H9 (cell line): ENCODE measurements around the gene MAPK12. TPM values are rescaled to one million over a fixed set of nuclear protein-coding genes. Genes with fewer than 3 reads are reported as not detected.

Source experiments
- DNase-seq: peaks from one replicate; pipeline ENCODE4 v3.0.0-alpha.2; 2017
- H2AFZ ChIP-seq: one replicate; pipeline ENCODE4 v1.6.1; 2013; ENCODE audit warnings: mild to moderate bottlenecking, low read length, control low read depth, moderate library complexity
- H2AK5ac ChIP-seq: 2 replicates; pipeline ENCODE4 v1.6.1; 2013; ENCODE audit warnings: low read length, control low read depth, mixed read lengths; ENCODE audit not compliant: insufficient read length
- H2BK120ac ChIP-seq: one replicate; pipeline ENCODE4 v1.6.1; 2013; ENCODE audit warnings: low read depth, mild to moderate bottlenecking, low read length, control low read depth, inconsistent platforms; ENCODE audit not compliant: poor library complexity, severe bottlenecking
- H2BK12ac ChIP-seq: 2 replicates; pipeline ENCODE4 v1.6.1; 2013; ENCODE audit warnings: low read length, control low read depth, mixed read lengths, low read depth; ENCODE audit not compliant: insufficient read length
- H2BK15ac ChIP-seq: 2 replicates; pipeline ENCODE4 v1.6.1; 2013; ENCODE audit warnings: low read depth, low read length, control low read depth
- H2BK20ac ChIP-seq: one replicate; pipeline ENCODE4 v1.6.1; 2013; ENCODE audit warnings: low read depth, mild to moderate bottlenecking, low read length, control low read depth, inconsistent platforms; ENCODE audit not compliant: poor library complexity, severe bottlenecking
- H2BK5ac ChIP-seq: 2 replicates; pipeline ENCODE4 v1.6.1; 2013; ENCODE audit warnings: low read length, control low read depth, mixed read lengths; ENCODE audit not compliant: insufficient read length
- H3K14ac ChIP-seq: 2 replicates; pipeline ENCODE4 v1.6.1; 2013; ENCODE audit warnings: low read length, control low read depth; ENCODE audit not compliant: insufficient read depth
- H3K18ac ChIP-seq: 2 replicates; pipeline ENCODE4 v1.6.1; 2013; ENCODE audit warnings: low read depth, mild to moderate bottlenecking, mixed read lengths, low read length, control low read depth; ENCODE audit not compliant: insufficient read length
- H3K23ac ChIP-seq: 2 replicates; pipeline ENCODE4 v1.6.1; 2013; ENCODE audit warnings: low read length, control low read depth, mixed read lengths, low read depth; ENCODE audit not compliant: insufficient read length
- H3K23me2 ChIP-seq: 2 replicates; pipeline ENCODE4 v1.6.1; 2013; ENCODE audit warnings: low read depth, mild to moderate bottlenecking, mixed read lengths, low read length, control low read depth; ENCODE audit not compliant: insufficient read length, poor library complexity, severe bottlenecking
- H3K27ac ChIP-seq: 2 replicates; pipeline ENCODE4 v1.5.1; 2013; ENCODE audit warnings: low read length, control low read depth, mixed read lengths, low read depth; ENCODE audit not compliant: insufficient read length
- H3K27me3 ChIP-seq: 2 replicates; pipeline ENCODE4 v1.6.1; 2013; ENCODE audit warnings: low read length, control low read depth, inconsistent platforms; ENCODE audit not compliant: insufficient read depth
- H3K4ac ChIP-seq: 2 replicates; pipeline ENCODE4 v1.6.1; 2013; ENCODE audit warnings: low read depth, mild to moderate bottlenecking, control low read depth, inconsistent platforms, low read length, moderate library complexity
- H3K4me1 ChIP-seq: 2 replicates; pipeline ENCODE4 v1.6.1; 2013; ENCODE audit warnings: low read length, control low read depth, inconsistent platforms; ENCODE audit not compliant: insufficient read depth
- H3K4me2 ChIP-seq: 2 replicates; pipeline ENCODE4 v1.6.1; 2013; ENCODE audit warnings: low read length, control low read depth, mixed read lengths; ENCODE audit not compliant: insufficient read length, insufficient read depth
- H3K56ac ChIP-seq: 2 replicates; pipeline ENCODE4 v1.6.1; 2013; ENCODE audit warnings: low read depth, mild to moderate bottlenecking, mixed read lengths, low read length, control low read depth; ENCODE audit not compliant: insufficient read length
- H3K79me1 ChIP-seq: 2 replicates; pipeline ENCODE4 v1.6.1; 2013; ENCODE audit warnings: low read depth, mild to moderate bottlenecking, moderate library complexity, low read length, control low read depth, inconsistent platforms; ENCODE audit not compliant: insufficient read depth, poor library complexity, severe bottlenecking
- H3K79me2 ChIP-seq: 2 replicates; pipeline ENCODE4 v1.6.1; 2013; ENCODE audit warnings: low read length, control low read depth, inconsistent platforms; ENCODE audit not compliant: insufficient read depth
- H3K9ac ChIP-seq: 2 replicates; pipeline ENCODE4 v1.6.1; 2013; ENCODE audit warnings: low read length, control low read depth, mixed read lengths; ENCODE audit not compliant: insufficient read length; ENCODE audit errors: extremely low read depth
- H3K9me3 ChIP-seq: one replicate; pipeline ENCODE4 v1.6.1; 2013; ENCODE audit warnings: low read depth, low read length, inconsistent platforms; ENCODE audit not compliant: control insufficient read depth
- H3T11ph ChIP-seq: one replicate; pipeline ENCODE4 v1.6.1; 2013; ENCODE audit warnings: mild to moderate bottlenecking, low read length, control low read depth, inconsistent platforms
- H4K20me1 ChIP-seq: one replicate; pipeline ENCODE4 v1.6.1; 2013; ENCODE audit not compliant: control insufficient read depth, insufficient read length, insufficient read depth
- H4K5ac ChIP-seq: 2 replicates; pipeline ENCODE4 v1.6.1; 2013; ENCODE audit warnings: low read depth, mild to moderate bottlenecking, mixed read lengths, low read length, control low read depth; ENCODE audit not compliant: insufficient read length
- H4K8ac ChIP-seq: replicated peaks from 2 replicates; pipeline ENCODE4 v1.6.1; 2013; ENCODE audit warnings: low read length, control low read depth, mixed read lengths, low read depth; ENCODE audit not compliant: insufficient read length
- H4K91ac ChIP-seq: 2 replicates; pipeline ENCODE4 v1.6.1; 2013; ENCODE audit warnings: low read depth, mild to moderate bottlenecking, moderate library complexity, mixed read lengths, low read length, control low read depth; ENCODE audit not compliant: insufficient read length
- H3K27ac Mint-ChIP-seq, 3 experiments: 2 replicates in 2 of 3; 3 replicates in 1 of 3; pipeline ENCODE4 v1.8.0; 2020 to 2021; ENCODE audit warnings: mixed read lengths in 3 of 3, mild to moderate bottlenecking in 1 of 3, moderate library complexity in 1 of 3
- H3K27me3 Mint-ChIP-seq: 2 replicates; pipeline ENCODE4 v1.8.0; 2021; ENCODE audit warnings: low read depth, mild to moderate bottlenecking, moderate library complexity, mixed read lengths
- H3K36me3 Mint-ChIP-seq, 3 experiments: 2 replicates in 2 of 3; 3 replicates in 1 of 3; pipeline ENCODE4 v1.8.0; 2020 to 2021; ENCODE audit warnings: low read depth in 3 of 3, mixed read lengths in 3 of 3; ENCODE audit not compliant: insufficient read depth in 1 of 3
- H3K4me1 Mint-ChIP-seq, 2 experiments: 2 replicates each; pipeline ENCODE4 v1.8.0; 2020; ENCODE audit warnings: mixed read lengths in 2 of 2
- H3K4me3 Mint-ChIP-seq, 2 experiments: 2 replicates in 1 of 2; 3 replicates in 1 of 2; pipeline ENCODE4 v1.8.0; 2020 to 2021; ENCODE audit warnings: mild to moderate bottlenecking in 2 of 2, mixed read lengths in 2 of 2, moderate library complexity in 1 of 2
- H3K9me3 Mint-ChIP-seq, 2 experiments: 2 replicates in 1 of 2; 3 replicates in 1 of 2; pipeline ENCODE4 v1.8.0; 2020; ENCODE audit warnings: mild to moderate bottlenecking in 2 of 2, mixed read lengths in 2 of 2, moderate library complexity in 1 of 2
- CTCF ChIP-seq: fragments of 200-600 bp; sonication (generic); conservative IDR thresholded peaks from 3 replicates; pipeline ENCODE4 v1.8.0; 2021; ENCODE audit warnings: antibody characterized with exemption, mild to moderate bottlenecking
- WGBS: extraction: QIAGEN DNeasy Blood & Tissue Kit; methylation state at CpG from one replicate; pipeline ENCODE4 v1.1.7; 2013; ENCODE audit warnings: missing lambda C conversion rate, low lambda C conversion rate, mixed read lengths; ENCODE audit not compliant: insufficient read length; ENCODE audit errors: extremely low coverage; 5-methylcytosine and 5-hydroxymethylcytosine counted together
- total RNA-seq: library from RNA; stranded (reverse); gene quantifications from 2 replicates; pipeline ENCODE4 v1.2.1, GENCODE V29; 2021

The MAPK12 gene
- total RNA-seq, 1 experiment from 2014 or later: 31.3 TPM

- Histone ChIP-seq H3K18ac (no peak overlapping the region), H3K4me2 (no peak overlapping the region), H3K9ac (no peak overlapping the region), H3K79me1 (no peaks in the 10 kb centered on the region), H3K4me1 (no peaks in the 10 kb centered on the region), H3K56ac (no peak overlapping the region), H3K79me2 (no peaks in the 10 kb centered on the region), H2BK120ac (no peak overlapping the region), H3K23ac (no peak overlapping the region), H3T11ph (no peak overlapping the region), H3K14ac (no peak overlapping the region), H2BK15ac (no peak overlapping the region), H3K27ac (no peak overlapping the region), H3K9me3 (no peaks in the 10 kb centered on the region), H2BK20ac (no peak overlapping the region), H2AK5ac (no peak overlapping the region), H2BK12ac (no peak overlapping the region), H4K91ac (no peak overlapping the region), H4K20me1 (no peaks in the 10 kb centered on the region), H3K27me3 (no peaks in the 10 kb centered on the region), H4K5ac (no peak overlapping the region), H4K8ac (no peak overlapping the region), H2AFZ (no peak overlapping the region), H3K4ac (no peak overlapping the region), H2BK5ac (no peak overlapping the region), H3K23me2 (peaks cover 3% of the 10 kb centered on the region)
- no peaks in the 10 kb centered on the region for H3K4me1 Mint-ChIP-seq
- no CpG with 5 or more reads among the region's 38 CpGs for WGBS
- no peak for TF ChIP-seq CTCF
- DNase-seq: no peak
- no peak overlapping the region; a peak in 1 of 7 replicates for H3K27ac Mint-ChIP-seq
- H3K4me3 Mint-ChIP-seq: no peak overlapping the region
- H3K27me3 Mint-ChIP-seq: no peaks in the 10 kb centered on the region
- H3K9me3 Mint-ChIP-seq: peaks cover 8 to 13% of the 10 kb centered on the region in 2 experiments
- H3K36me3 Mint-ChIP-seq: peaks cover 41 to 67% (median 65%) of the 10 kb centered on the region in 3 experiments
Observed at GRCh38 chr22:50280022-50280707, 18.7 kb upstream of the MAPK12 start.
